Dendritic cell treated with granulocyte-macrophage colony-stimulating factor and Interleukin-4, amounts not matched to agents 40 ng/mL and 50 ng/mL, for 4 days (primary cell): ENCODE results near the gene METRNL.

ENCODE experiments used
- H3K27ac Mint-ChIP-seq: one replicate; pipeline ENCODE4 v1.8.0; 2022; ENCODE audit warnings: mild to moderate bottlenecking, mixed read lengths
- H3K27me3 Mint-ChIP-seq: one replicate; pipeline ENCODE4 v1.8.0; 2022; ENCODE audit warnings: mild to moderate bottlenecking, mixed read lengths
- H3K36me3 Mint-ChIP-seq: one replicate; pipeline ENCODE4 v1.8.0; 2022; ENCODE audit warnings: low read depth, mixed read lengths
- H3K4me1 Mint-ChIP-seq: one replicate; pipeline ENCODE4 v1.8.0; 2022; ENCODE audit warnings: low read depth, mixed read lengths
- H3K4me3 Mint-ChIP-seq: one replicate; pipeline ENCODE4 v1.8.0; 2022; ENCODE audit warnings: mild to moderate bottlenecking, moderate library complexity, mixed read lengths
- H3K9me3 Mint-ChIP-seq: one replicate; pipeline ENCODE4 v1.8.0; 2022; ENCODE audit warnings: mixed read lengths
- intact Hi-C: fragments of 100-400 bp; cut with micrococcal nuclease; formaldehyde crosslinking; loops from one replicate; pipeline ENCODE4 v1.15.0; 2022

METRNL gene

DNA sequence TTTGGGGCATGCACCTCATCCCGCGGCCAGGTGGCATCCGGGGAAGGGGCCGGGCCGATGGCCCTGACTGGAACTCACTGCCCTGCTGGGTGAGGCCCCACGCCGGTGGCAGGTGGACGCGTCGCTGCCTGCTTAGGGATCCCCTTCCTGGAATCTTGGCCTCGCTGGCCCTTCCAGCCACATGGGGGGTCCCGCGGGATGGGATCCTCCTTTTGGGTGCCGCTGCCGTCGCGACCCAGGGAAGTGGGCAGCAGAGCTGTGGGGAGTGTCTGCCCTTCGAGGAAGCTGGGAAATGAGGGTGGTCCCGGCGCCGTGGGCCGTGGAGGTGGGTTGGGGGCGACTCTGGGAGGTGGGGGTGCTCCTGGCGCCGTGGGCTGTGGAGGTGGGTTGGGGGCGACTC lies 12.8 kb downstream of the METRNL start:
- H3K4me1 Mint-ChIP-seq: peaks cover 73% of the 10 kb centered on the region
- no peak overlapping the region for H3K4me3 Mint-ChIP-seq
- H3K27me3 Mint-ChIP-seq: peaks cover 2% of the 10 kb centered on the region
- intact Hi-C loops: no loop called here
- peaks cover 97% of the 10 kb centered on the region for H3K36me3 Mint-ChIP-seq
- no peak overlapping the region for H3K27ac Mint-ChIP-seq
- no peaks in the 10 kb centered on the region for H3K9me3 Mint-ChIP-seq

GRCh38 chr17:83092931-83093330 lies 13.5 kb downstream of the METRNL start:
- Mint-ChIP-seq H3K27me3 (peaks cover 2% of the 10 kb centered on the region), H3K36me3 (peaks cover 96% of the 10 kb centered on the region), H3K4me3 (no peak overlapping the region), H3K4me1 (peaks cover 72% of the 10 kb centered on the region), H3K27ac (no peak overlapping the region), H3K9me3 (no peaks in the 10 kb centered on the region)
- intact Hi-C loops: no loop called here

DNA sequence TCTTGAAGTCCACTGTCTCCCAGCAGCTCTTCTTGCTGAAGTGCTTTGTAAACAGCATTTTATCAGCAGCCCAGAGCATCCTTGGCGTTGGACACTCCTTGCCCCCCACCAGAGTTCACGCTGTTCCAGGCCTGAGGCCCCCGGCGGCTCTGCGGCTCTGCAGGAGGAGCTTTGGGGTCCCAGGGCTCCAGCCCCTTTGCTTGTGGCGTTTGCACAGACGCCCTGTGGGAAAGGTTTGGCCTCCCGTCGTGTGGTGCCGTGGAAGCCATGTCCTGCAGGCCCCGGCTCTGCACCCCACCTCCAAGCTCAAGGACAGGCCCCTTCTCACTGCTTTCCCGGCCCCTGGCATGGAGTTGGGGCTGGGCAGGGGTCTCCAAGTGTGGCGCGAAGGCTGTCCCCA lies 14.1 kb downstream of the METRNL start:
- Mint-ChIP-seq H3K36me3 (peaks cover 93% of the 10 kb centered on the region), H3K4me3 (no peak overlapping the region), H3K27ac (no peak overlapping the region), H3K9me3 (no peaks in the 10 kb centered on the region), H3K4me1 (peaks cover 72% of the 10 kb centered on the region), H3K27me3 (peaks cover 2% of the 10 kb centered on the region)
- intact Hi-C loops: no loop called here

GRCh38 chr17:83094291-83094690 lies 14.9 kb downstream of the METRNL start:
- no peaks in the 10 kb centered on the region for H3K9me3 Mint-ChIP-seq
- H3K27ac Mint-ChIP-seq: no peak overlapping the region
- peaks cover 73% of the 10 kb centered on the region for H3K4me1 Mint-ChIP-seq
- H3K4me3 Mint-ChIP-seq: no peak overlapping the region
- intact Hi-C loops: no loop called here
- peaks cover 2% of the 10 kb centered on the region for H3K27me3 Mint-ChIP-seq
- peaks cover 85% of the 10 kb centered on the region for H3K36me3 Mint-ChIP-seq

DNA sequence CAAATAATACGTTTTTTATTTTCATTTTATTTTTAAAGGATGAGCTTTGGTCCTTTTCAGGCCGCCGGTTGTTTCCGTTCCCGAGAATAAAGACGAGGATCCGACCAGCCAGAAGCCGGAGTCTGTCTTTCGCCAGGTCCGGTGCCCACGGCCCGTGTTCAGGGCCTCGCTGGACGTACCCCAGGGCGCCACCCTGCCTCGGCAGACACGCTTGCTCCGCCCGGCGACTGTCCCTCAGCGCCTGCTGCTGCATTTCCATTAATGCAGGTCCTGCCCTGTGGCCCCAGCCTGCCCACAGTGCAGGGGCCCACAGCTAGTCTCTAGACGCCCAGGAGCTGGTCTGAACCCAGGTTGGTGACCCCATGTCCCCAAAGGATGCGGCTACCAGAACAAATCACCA lies 15.6 kb downstream of the METRNL start:
- no peaks in the 10 kb centered on the region for H3K9me3 Mint-ChIP-seq
- peaks cover 2% of the 10 kb centered on the region for H3K27me3 Mint-ChIP-seq
- peaks cover 79% of the 10 kb centered on the region for H3K36me3 Mint-ChIP-seq
- H3K27ac Mint-ChIP-seq: no peak overlapping the region
- intact Hi-C loops: loop anchor here (5.0 kb wide), 1 partner anchor 313 kb away; no protein-coding TSS in a partner anchor
- peaks cover 73% of the 10 kb centered on the region for H3K4me1 Mint-ChIP-seq
- H3K4me3 Mint-ChIP-seq: no peak overlapping the region

DNA sequence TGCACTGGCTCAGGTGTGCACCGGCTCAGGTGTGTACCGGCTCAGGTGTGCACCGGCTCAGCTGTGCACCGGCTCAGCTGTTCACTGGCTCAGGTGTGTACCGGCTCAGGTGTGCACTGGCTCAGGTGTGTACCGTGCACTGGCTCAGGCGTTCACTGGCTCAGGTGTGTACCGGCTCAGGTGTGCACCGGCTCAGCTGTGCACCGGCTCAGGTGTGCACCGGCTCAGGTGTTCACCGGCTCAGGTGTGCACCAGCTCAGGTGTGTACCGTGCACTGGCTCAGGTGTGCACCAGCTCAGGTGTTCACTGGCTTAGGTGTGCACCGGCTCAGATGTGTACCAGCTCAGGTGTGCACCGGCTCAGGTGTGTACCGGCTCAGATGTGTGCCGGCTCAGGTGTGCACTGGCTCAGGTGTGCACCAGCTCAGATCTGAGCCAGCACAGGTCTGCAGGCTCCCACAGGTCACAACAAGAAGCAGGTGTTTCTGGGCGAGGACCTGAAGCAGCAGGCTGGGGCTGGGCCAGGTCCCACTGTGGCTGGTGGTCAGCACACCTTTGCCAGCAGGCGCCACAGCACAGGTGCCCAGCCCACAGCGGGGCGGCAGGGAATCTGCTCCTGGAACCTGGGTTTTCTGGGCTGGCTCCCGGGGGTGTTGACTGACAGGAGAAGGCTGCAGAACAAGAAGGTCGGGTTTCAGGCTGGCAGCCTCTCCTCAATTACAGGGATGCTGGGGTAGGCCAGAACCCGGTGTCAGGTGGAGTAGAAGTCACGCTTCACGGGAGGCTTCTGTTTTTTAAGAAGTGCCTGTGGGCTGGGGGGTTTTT lies 17.2 kb downstream of the METRNL start:
- Mint-ChIP-seq H3K27me3 (peaks cover 2% of the 10 kb centered on the region), H3K4me3 (no peak overlapping the region), H3K4me1 (peaks cover 77% of the 10 kb centered on the region), H3K9me3 (no peaks in the 10 kb centered on the region), H3K27ac (peak overlapping the region; percentile 16), H3K36me3 (peaks cover 65% of the 10 kb centered on the region)
- intact Hi-C loops: loop anchor here (5.0 kb wide), 1 partner anchor 314 kb away; no protein-coding TSS in a partner anchor

GRCh38 chr17:83097831-83098230 lies 18.4 kb downstream of the METRNL start:
- Mint-ChIP-seq H3K4me1 (peaks cover 74% of the 10 kb centered on the region), H3K9me3 (no peaks in the 10 kb centered on the region)

DNA sequence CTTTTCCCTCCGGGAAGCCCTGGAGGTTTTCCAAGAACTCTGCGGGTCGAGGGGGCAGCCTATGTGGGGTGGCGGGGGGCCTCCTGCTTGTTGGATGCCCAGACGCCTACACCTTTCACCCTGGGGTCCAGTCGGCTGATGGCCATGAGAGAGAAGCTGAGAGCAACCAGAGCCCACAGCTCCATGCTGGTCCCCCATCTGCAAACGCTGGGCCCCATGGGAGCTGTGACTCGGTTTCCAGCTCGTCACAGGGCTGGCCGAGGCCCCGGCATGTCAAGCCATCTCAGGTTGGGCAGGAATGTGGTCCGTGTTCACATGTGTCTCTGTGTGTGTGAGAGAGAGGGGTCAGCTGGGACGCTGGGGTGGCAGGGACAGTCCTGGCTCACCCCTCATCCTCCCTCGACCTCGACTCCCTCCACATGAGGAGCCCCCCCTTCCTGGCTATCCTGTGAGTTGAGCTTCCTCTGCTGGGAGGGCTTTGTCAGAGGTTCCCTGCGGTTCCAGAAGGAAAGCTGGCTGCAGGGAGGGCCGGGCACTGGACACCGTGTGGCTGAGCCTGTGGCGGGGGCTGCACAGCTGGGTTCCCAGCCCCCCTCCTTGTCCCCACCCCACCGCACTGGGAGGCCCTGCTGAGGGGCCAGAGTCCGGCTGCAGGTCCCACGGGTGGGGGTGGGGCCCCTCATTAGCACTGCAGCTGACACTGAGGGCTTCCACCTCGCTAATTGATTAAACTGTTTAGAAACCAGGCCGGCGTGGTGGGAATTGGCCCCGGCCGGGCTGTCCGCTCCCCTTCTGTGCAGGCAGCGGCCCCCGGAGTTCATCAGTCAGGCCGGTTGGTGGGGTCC lies 19.1 kb downstream of the METRNL start:
- H3K27ac Mint-ChIP-seq: peak overlapping the region; percentile 93
- peaks cover 46% of the 10 kb centered on the region for H3K36me3 Mint-ChIP-seq
- intact Hi-C loops: loop anchor here (5.0 kb wide), 1 partner anchor 316 kb away; no protein-coding TSS in a partner anchor
- H3K4me3 Mint-ChIP-seq: peak overlapping the region; percentile 13
- peaks cover 73% of the 10 kb centered on the region for H3K4me1 Mint-ChIP-seq
- peaks cover 2% of the 10 kb centered on the region for H3K27me3 Mint-ChIP-seq
- H3K9me3 Mint-ChIP-seq: no peaks in the 10 kb centered on the region

More at GRCh38 chr17:83097831-83098230, 18.4 kb downstream of the METRNL start:
- Mint-ChIP-seq H3K36me3 (peaks cover 53% of the 10 kb centered on the region), H3K4me3 (no peak overlapping the region), H3K27me3 (peaks cover 2% of the 10 kb centered on the region), H3K27ac (no peak overlapping the region)
- intact Hi-C loops: loop anchor here (5.0 kb wide), 1 partner anchor 316 kb away; no protein-coding TSS in a partner anchor

GRCh38 chr17:83099086-83099555 lies 19.7 kb downstream of the METRNL start:
- no peaks in the 10 kb centered on the region for H3K9me3 Mint-ChIP-seq
- intact Hi-C loops: loop anchor here (5.0 kb wide), 1 partner anchor 317 kb away; no protein-coding TSS in a partner anchor
- H3K4me1 Mint-ChIP-seq: peaks cover 71% of the 10 kb centered on the region
- peak overlapping the region; percentile 93 for H3K27ac Mint-ChIP-seq
- peak overlapping the region; percentile 69 for H3K4me3 Mint-ChIP-seq
- H3K27me3 Mint-ChIP-seq: peaks cover 2% of the 10 kb centered on the region
- H3K36me3 Mint-ChIP-seq: peaks cover 40% of the 10 kb centered on the region

DNA sequence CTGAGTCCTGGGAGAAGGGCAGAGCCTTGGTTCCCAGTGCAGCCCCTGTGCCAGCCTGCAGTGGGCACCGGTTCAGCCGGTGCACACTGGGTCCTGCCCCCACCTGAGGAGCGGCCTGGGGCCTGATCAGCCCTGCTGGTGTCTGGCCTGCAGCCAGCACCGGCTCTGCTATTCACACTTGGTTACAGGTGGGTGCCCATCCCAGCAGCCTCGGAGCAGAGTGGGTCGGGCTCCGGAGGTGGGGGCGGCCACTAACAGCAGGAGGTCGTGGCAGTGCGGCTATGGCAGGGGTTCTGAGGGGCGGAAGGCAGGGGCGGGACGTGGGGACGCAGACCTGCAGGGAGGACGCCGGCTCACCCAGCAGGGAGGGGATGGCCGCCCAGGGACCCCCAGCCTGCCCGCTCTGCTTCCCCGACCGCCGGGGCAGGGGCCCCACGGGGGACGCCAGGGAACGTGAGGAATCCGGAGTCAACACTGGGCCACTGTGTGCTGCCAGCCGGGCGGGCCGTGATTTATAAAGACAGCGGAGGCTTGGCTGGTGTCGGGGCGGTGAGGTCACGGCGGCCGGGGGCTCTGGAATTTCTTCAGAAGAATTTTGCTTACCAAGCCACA lies 20.3 kb downstream of the METRNL start:
- H3K27ac Mint-ChIP-seq: peak overlapping the region; percentile 93
- no peaks in the 10 kb centered on the region for H3K9me3 Mint-ChIP-seq
- peak overlapping the region; percentile 69 for H3K4me3 Mint-ChIP-seq
- peaks cover 34% of the 10 kb centered on the region for H3K36me3 Mint-ChIP-seq
- H3K27me3 Mint-ChIP-seq: peaks cover 7% of the 10 kb centered on the region
- intact Hi-C loops: loop anchor here (2.0 to 5.0 kb wide), 2 partner anchors 53 to 317 kb away; no protein-coding TSS in a partner anchor
- peaks cover 75% of the 10 kb centered on the region for H3K4me1 Mint-ChIP-seq

DNA sequence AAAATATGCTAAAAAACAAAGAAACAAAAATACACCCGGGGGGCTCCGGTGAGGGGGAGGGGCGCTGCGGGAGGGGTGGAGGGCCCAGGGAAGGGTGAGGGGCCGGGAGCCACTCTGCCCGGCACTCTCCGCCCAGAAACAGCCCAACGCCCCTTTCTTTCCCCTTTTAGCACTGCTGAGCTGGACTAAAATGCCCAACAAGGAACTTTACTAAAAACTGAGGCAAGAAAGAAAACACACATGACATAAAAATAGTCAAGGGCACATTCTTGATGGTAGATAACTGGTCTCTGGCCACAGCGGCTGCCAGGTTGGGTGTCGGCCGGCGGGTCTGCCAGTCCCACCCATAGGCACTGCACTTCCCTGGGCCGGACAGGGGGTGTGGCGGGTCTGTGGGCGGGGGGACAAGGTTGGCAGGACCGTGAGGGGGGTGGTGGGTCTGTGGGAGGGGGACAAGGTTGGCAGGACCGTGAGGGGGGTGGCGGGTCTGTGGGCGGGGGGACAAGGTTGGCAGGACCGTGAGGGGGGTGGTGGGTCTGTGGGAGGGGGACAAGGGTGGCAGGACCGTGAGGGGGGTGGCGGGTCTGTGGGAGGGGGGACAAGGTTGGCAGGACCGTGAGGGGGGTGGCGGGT lies 20.9 kb downstream of the METRNL start:
- peaks cover 77% of the 10 kb centered on the region for H3K4me1 Mint-ChIP-seq
- H3K27ac Mint-ChIP-seq: peak overlapping the region; percentile 93
- intact Hi-C loops: loop anchor here (2.0 kb wide), 1 partner anchor 52 kb away; no protein-coding TSS in a partner anchor
- H3K4me3 Mint-ChIP-seq: peak overlapping the region; percentile 69
- no peaks in the 10 kb centered on the region for H3K9me3 Mint-ChIP-seq
- peaks cover 13% of the 10 kb centered on the region for H3K27me3 Mint-ChIP-seq
- peaks cover 28% of the 10 kb centered on the region for H3K36me3 Mint-ChIP-seq

- intact Hi-C loops: loop anchor here (2.0 kb wide), 1 partner anchor 52 kb away; no protein-coding TSS in a partner anchor
- H3K4me3 Mint-ChIP-seq: no peak overlapping the region
- peaks cover 17% of the 10 kb centered on the region for H3K27me3 Mint-ChIP-seq
Observed at GRCh38 chr17:83100853-83101391, 21.5 kb downstream of the METRNL start.

More at GRCh38 chr17:83100853-83101391, 21.5 kb downstream of the METRNL start:
- Mint-ChIP-seq H3K4me1 (peaks cover 74% of the 10 kb centered on the region), H3K9me3 (no peaks in the 10 kb centered on the region), H3K36me3 (peaks cover 22% of the 10 kb centered on the region), H3K27ac (peak overlapping the region; percentile 93)
